Measurements from ENCODE around the gene ANAPC15.

The ANAPC15 gene

DNA sequence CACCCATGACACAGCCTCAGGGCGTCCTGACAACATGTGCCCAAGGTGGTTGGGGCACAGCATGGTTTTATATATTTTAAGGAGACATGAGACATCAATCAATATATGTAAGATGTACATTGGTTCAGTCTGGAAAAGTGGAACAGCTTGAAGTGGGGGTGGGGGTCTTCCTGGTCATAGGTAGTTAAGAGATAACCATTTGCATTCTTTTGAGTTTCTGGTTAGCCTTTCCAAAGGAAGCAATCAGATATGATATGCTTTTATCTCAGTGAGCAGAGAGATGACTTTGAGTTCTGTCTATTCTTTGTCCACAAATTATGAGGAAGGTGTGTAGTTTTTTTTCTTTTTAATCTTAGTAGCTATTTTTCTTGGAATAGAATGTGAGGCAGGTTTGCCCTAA is 10.1 kb upstream of the ANAPC15 start:
- Histone ChIP-seq H3K79me2 (ENCODE audit: insufficient read depth, low read length) (no peaks in the 10 kb centered on the region), H3K36me3 (ENCODE audit: low read length) (0 out of 2 replicates have a peak, but pooled peaks cover 2% of the 10 kb centered on the region), H3K27me3 (ENCODE audit: low read length) (no peaks in the 10 kb centered on the region), H3K9me2 (replicated peaks; ENCODE audit: insufficient read depth, low read length) (no peaks in the 10 kb centered on the region), H3K9me3 (ENCODE audit: insufficient read depth, low read length) (peaks cover 36% of the 10 kb centered on the region; the same call in 1 of the 2 replicates), H3K4me3 (ENCODE audit: insufficient read depth, low read length, poor library complexity, severe bottlenecking) (no peak overlapping the region), H3K4me2 (ENCODE audit: low read depth, low read length, poor library complexity, severe bottlenecking) (no peak overlapping the region), H2AFZ (ENCODE audit: low read depth, low read length, severe bottlenecking) (no peak overlapping the region), H3K9ac (ENCODE audit: low read length) (no peak overlapping the region), H3F3A (ENCODE audit: insufficient read depth) (no peaks in the 10 kb centered on the region), H4K20me1 (ENCODE audit: low read depth, low read length) (no peaks in the 10 kb centered on the region), H3K27ac (ENCODE audit: low read depth, low read length) (no peak overlapping the region)
- no peak for TF ChIP-seq CTCF (IDR thresholded peaks at IDR 0.05; ENCODE audit: insufficient read depth, low read length, poor library complexity, severe bottlenecking)
- no peak for TF ChIP-seq EZH2phosphoT487 (conservative IDR thresholded peaks at IDR 0.05; ENCODE audit: low read length)

DNA sequence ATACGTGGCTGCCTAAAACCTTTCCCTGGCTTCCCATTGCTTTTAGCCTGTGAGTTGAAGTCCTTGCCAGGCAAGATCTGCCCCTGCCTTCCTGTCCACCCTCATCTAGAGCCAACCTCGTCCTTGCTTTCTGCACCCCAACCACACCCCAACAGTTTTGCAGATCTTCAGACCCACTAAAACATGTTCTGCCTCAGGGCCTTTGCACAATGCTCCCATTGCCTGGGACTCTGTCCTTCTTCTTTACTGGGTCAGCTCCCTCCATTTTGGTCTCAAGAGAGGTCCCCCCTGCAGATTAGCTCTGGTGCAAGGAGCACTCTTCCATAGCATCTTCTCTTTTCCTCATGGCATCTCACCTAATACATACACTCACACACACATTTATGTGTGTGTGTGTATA is 8.4 kb upstream of the ANAPC15 start:
- H3K27ac ChIP-seq (ENCODE audit: low read depth, low read length), result no peak overlapping the region
- H3K4me3 ChIP-seq (ENCODE audit: insufficient read depth, low read length, poor library complexity, severe bottlenecking), result no peak overlapping the region
- no peak overlapping the region for H3K4me2 ChIP-seq (ENCODE audit: low read depth, low read length, poor library complexity, severe bottlenecking)
- H3K9ac ChIP-seq (ENCODE audit: low read length), result no peak overlapping the region
- no peaks in the 10 kb centered on the region for H3K27me3 ChIP-seq (ENCODE audit: low read length)
- peaks cover 26% of the 10 kb centered on the region; the same call in 1 of the 2 replicates for H3K9me3 ChIP-seq (ENCODE audit: insufficient read depth, low read length)
- H3K36me3 ChIP-seq (ENCODE audit: low read length), result no peaks in the 10 kb centered on the region
- no peak overlapping the region for H2AFZ ChIP-seq (ENCODE audit: low read depth, low read length, severe bottlenecking)
- no peaks in the 10 kb centered on the region for H3K79me2 ChIP-seq (ENCODE audit: insufficient read depth, low read length)
- H3K9me2 ChIP-seq (replicated peaks; ENCODE audit: insufficient read depth, low read length), result no peaks in the 10 kb centered on the region
- no peaks in the 10 kb centered on the region for H4K20me1 ChIP-seq (ENCODE audit: low read depth, low read length)
- TF ChIP-seq EZH2phosphoT487 (conservative IDR thresholded peaks at IDR 0.05; ENCODE audit: low read length) (no peak), CTCF (IDR thresholded peaks at IDR 0.05; ENCODE audit: insufficient read depth, low read length, poor library complexity, severe bottlenecking) (no peak)
- no peaks in the 10 kb centered on the region for H3F3A ChIP-seq (ENCODE audit: insufficient read depth)

GRCh38 chr11:72119198-72119597 is 6.7 kb upstream of the ANAPC15 start:
- Histone ChIP-seq H3K9me3 (ENCODE audit: insufficient read depth, low read length) (peaks cover 8% of the 10 kb centered on the region; the same call in 1 of the 2 replicates), H3K79me2 (ENCODE audit: insufficient read depth, low read length) (no peaks in the 10 kb centered on the region), H3K4me3 (ENCODE audit: insufficient read depth, low read length, poor library complexity, severe bottlenecking) (no peak overlapping the region), H3K9ac (ENCODE audit: low read length) (no peak overlapping the region), H4K20me1 (ENCODE audit: low read depth, low read length) (no peaks in the 10 kb centered on the region), H3K9me2 (replicated peaks; ENCODE audit: insufficient read depth, low read length) (no peaks in the 10 kb centered on the region), H3K27ac (ENCODE audit: low read depth, low read length) (no peak overlapping the region), H2AFZ (ENCODE audit: low read depth, low read length, severe bottlenecking) (no peak overlapping the region), H3K27me3 (ENCODE audit: low read length) (no peaks in the 10 kb centered on the region), H3F3A (ENCODE audit: insufficient read depth) (no peaks in the 10 kb centered on the region; the same call in 1 of the 2 replicates), H3K4me2 (ENCODE audit: low read depth, low read length, poor library complexity, severe bottlenecking) (no peak overlapping the region), H3K36me3 (ENCODE audit: low read length) (no peaks in the 10 kb centered on the region)
- TF ChIP-seq EZH2phosphoT487 (conservative IDR thresholded peaks at IDR 0.05; ENCODE audit: low read length), result no peak
- TF ChIP-seq CTCF (IDR thresholded peaks at IDR 0.05; ENCODE audit: insufficient read depth, low read length, poor library complexity, severe bottlenecking), result no peak

All from SU-DHL-6 (cell line).